ENCODE results near the gene SLC6A17. TPM values are rescaled to one million over a fixed set of nuclear protein-coding genes. Genes with fewer than 3 reads are reported as not detected.

The SLC6A17 gene
- total RNA-seq, 1 donor, result 0.90 TPM

- TF ChIP-seq, protein P1, sequence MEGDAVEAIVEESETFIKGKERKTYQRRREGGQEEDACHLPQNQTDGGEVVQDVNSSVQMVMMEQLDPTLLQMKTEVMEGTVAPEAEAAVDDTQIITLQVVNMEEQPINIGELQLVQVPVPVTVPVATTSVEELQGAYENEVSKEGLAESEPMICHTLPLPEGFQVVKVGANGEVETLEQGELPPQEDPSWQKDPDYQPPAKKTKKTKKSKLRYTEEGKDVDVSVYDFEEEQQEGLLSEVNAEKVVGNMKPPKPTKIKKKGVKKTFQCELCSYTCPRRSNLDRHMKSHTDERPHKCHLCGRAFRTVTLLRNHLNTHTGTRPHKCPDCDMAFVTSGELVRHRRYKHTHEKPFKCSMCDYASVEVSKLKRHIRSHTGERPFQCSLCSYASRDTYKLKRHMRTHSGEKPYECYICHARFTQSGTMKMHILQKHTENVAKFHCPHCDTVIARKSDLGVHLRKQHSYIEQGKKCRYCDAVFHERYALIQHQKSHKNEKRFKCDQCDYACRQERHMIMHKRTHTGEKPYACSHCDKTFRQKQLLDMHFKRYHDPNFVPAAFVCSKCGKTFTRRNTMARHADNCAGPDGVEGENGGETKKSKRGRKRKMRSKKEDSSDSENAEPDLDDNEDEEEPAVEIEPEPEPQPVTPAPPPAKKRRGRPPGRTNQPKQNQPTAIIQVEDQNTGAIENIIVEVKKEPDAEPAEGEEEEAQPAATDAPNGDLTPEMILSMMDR (IDR thresholded peaks at IDR 0.05; ENCODE audit: insufficient read depth, low read length), result no peak
- H3K4me3 ChIP-seq (ENCODE audit: low read depth, low read length), result no peak overlapping the region
- DNase-seq (ENCODE audit: low read depth), result no peak
Observed at GRCh38 chr1:110215621-110216515, 65.6 kb downstream of the SLC6A17 start.

DNA sequence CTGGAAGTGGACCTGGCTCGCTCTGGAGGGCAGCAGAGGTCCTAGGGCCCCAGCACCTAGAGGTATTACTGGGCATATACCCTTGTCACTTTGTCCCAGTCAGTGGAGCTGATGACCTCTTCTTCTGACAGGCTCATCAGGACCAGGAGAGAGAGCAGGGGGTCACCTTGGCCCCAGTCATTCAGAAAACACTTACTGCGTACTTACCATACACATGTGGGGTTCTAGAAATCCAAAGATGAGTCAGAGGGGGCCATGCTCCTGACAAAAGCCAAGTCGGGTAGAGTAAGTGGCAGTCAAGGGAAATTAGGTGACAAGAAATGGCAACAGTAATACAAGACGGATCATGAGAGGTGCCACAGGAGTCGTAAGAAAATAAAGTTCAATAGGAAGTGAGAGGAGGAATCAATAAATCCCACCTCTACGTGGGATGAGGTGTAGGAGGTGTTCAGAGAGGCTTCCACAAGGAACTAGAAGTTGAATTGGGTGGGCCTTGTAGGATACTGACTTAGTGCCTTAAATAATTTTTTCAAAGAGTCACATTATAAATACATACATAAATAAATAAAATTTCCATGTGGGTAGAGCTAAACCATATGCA is 66.7 kb downstream of the SLC6A17 start:
- H3K4me3 ChIP-seq (ENCODE audit: low read depth, low read length), result no peak overlapping the region
- TF ChIP-seq, protein P1 (IDR thresholded peaks at IDR 0.05; ENCODE audit: insufficient read depth, low read length), result no peak
- no peak for DNase-seq (ENCODE audit: low read depth)

DNA sequence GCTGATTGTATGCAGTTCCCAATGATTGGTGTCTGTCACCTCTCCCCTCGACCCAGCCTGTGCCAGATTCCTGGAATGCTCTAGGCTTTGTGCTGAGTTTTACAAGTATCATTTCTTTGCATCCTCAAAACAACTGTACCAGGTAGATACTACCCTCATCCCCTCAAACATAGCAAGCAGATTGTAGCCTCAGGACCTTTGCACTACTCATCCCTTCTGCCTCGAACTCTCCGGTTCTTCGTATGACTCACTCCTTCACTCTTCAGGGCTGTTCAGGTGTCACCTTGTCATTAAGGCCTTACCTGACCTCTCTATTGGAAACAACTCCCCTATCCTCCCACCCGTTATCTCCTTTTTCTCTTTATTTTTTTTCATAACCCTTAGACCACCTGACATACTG is 67.8 kb downstream of the SLC6A17 start:
- TF ChIP-seq, protein P1 (IDR thresholded peaks at IDR 0.05; ENCODE audit: insufficient read depth, low read length), result no peak
- no peak for DNase-seq (ENCODE audit: low read depth)
- H3K4me3 ChIP-seq (ENCODE audit: low read depth, low read length), result no peak overlapping the region

GRCh38 chr1:110218739-110219138 is 68.4 kb downstream of the SLC6A17 start:
- TF ChIP-seq, protein P1 (IDR thresholded peaks at IDR 0.05; ENCODE audit: insufficient read depth, low read length), result no peak
- DNase-seq (ENCODE audit: low read depth), result no peak
- H3K4me3 ChIP-seq (ENCODE audit: low read depth, low read length), result no peak overlapping the region

DNA sequence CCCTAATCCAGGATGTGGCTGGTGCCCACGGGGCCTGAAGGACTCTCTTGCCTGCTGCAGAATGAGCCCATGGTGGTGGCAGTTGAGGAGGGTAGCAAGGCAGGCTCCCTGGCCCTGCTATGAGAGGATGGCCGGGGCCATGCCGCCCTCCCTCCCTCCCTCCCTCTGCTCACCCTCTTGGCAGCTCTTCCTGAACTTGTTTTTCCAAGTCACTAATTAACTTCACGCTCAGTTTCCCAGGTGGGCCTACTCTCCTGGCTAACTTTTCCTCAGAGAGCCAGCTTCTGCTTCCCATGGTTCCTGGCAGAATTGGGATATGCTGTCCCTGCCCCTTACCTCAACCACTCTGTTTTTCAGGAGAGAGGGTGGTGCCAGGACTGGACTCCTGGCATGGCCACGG is 70.0 kb downstream of the SLC6A17 start:
- no peak for DNase-seq (ENCODE audit: low read depth)
- no peak overlapping the region for H3K4me3 ChIP-seq (ENCODE audit: low read depth, low read length)
- TF ChIP-seq, protein P1 (IDR thresholded peaks at IDR 0.05; ENCODE audit: insufficient read depth, low read length), result no peak

GRCh38 chr1:110221119-110221518 is 70.8 kb downstream of the SLC6A17 start:
- TF ChIP-seq, protein P1 (IDR thresholded peaks at IDR 0.05; ENCODE audit: insufficient read depth, low read length), result no peak
- H3K4me3 ChIP-seq (ENCODE audit: low read depth, low read length), result no peak overlapping the region
- DNase-seq (ENCODE audit: low read depth), result no peak
